HG03095 (cell line): ENCODE results near the gene CAPN9.
"Not testable (repeated sequence)": the region's sequence is repeated elsewhere in the genome, so short reads cannot be mapped to it uniquely, and the experiment has no call there.

ENCODE experiments used
- ATAC-seq: cut with Tn5 transposase; IDR thresholded peaks from one replicate; pipeline ENCODE4 v1.9.1; 2021; ENCODE audit warnings: moderate library complexity; ENCODE audit not compliant: unreplicated experiment

The CAPN9 gene

GRCh38 chr1:230822092-230822581 lies 74.9 kb downstream of the CAPN9 start:
- no peak for ATAC-seq

- ATAC-seq, result no peak
These were observed 76.2 kb downstream of the CAPN9 start for GRCh38 chr1:230823426-230823825.

- ATAC-seq, result no peak
These were observed 76.8 kb downstream of the CAPN9 start for GRCh38 chr1:230823931-230824381.

- no peak for ATAC-seq
These were observed 77.3 kb downstream of the CAPN9 start for GRCh38 chr1:230824551-230824918.

- ATAC-seq, result no peak
These were observed 77.9 kb downstream of the CAPN9 start for GRCh38 chr1:230824919-230825721.

GRCh38 chr1:230825761-230826160 lies 78.6 kb downstream of the CAPN9 start:
- ATAC-seq, result no peak

- no peak for ATAC-seq
These were observed 79.1 kb downstream of the CAPN9 start for GRCh38 chr1:230826166-230826875.

- ATAC-seq, result no peak
These were observed 80.0 kb downstream of the CAPN9 start for GRCh38 chr1:230827081-230827681.

GRCh38 chr1:230827801-230828200 lies 80.6 kb downstream of the CAPN9 start:
- no peak for ATAC-seq

GRCh38 chr1:230828421-230828820 lies 81.2 kb downstream of the CAPN9 start:
- no peak for ATAC-seq

GRCh38 chr1:230831771-230832170 lies 84.6 kb downstream of the CAPN9 start:
- ATAC-seq, result no peak

GRCh38 chr1:230832476-230832875 lies 85.3 kb downstream of the CAPN9 start:
- no peak for ATAC-seq

- ATAC-seq, result no peak
These were observed 86.3 kb downstream of the CAPN9 start for GRCh38 chr1:230833511-230833910.

GRCh38 chr1:230834292-230834691 lies 87.1 kb downstream of the CAPN9 start:
- no peak for ATAC-seq

- ATAC-seq, result no peak
These were observed 89.2 kb downstream of the CAPN9 start for GRCh38 chr1:230836347-230836746.

- no peak for ATAC-seq
These were observed 89.6 kb downstream of the CAPN9 start for GRCh38 chr1:230836793-230837192.

GRCh38 chr1:230839173-230839572 lies 92.0 kb downstream of the CAPN9 start:
- ATAC-seq, result no peak

- ATAC-seq, result no peak
These were observed 95.6 kb downstream of the CAPN9 start for GRCh38 chr1:230842801-230843200.

GRCh38 chr1:230843503-230844309 lies 96.5 kb downstream of the CAPN9 start:
- ATAC-seq, result no peak

GRCh38 chr1:230844561-230844960 lies 97.4 kb downstream of the CAPN9 start:
- no peak for ATAC-seq

- not testable (repeated sequence) for ATAC-seq
These were observed 98.0 kb downstream of the CAPN9 start for GRCh38 chr1:230845184-230845583.
